Thoracic aorta (tissue), 2 donors: ENCODE measurements around the gene KRT73. TPM values are rescaled to one million over a fixed set of nuclear protein-coding genes. Genes with fewer than 3 reads are reported as not detected.
"Not testable (repeated sequence)": the region's sequence is repeated elsewhere in the genome, so short reads cannot be mapped to it uniquely, and the experiment has no call there.

Source experiments
- ATAC-seq: fragments of 150-250 bp; one replicate; pipeline ENCODE4 v1.8.0; 2017; ENCODE audit warnings: low read depth; ENCODE audit not compliant: insufficient number of reproducible peaks, low FRiP score
- DNase-seq: peaks from one replicate; pipeline ENCODE4 v3.0.0-alpha.2; 2020; ENCODE audit warnings: low spot score
- H3K27ac ChIP-seq, 2 donors: fragments of 200-600 bp; sonication (generic); 1 replicate in 1 of 2; 2 replicates in 1 of 2; pipeline ENCODE4 v1.5.1; 2016; ENCODE audit warnings: mild to moderate bottlenecking in 2 of 2, moderate library complexity in 2 of 2
- H3K27me3 ChIP-seq: fragments of 200-600 bp; sonication (generic); replicated peaks from 2 replicates; pipeline ENCODE4 v1.6.0; 2016; ENCODE audit warnings: mild to moderate bottlenecking; ENCODE audit not compliant: insufficient read depth
- H3K36me3 ChIP-seq: fragments of 200-600 bp; sonication (generic); one replicate; pipeline ENCODE4 v1.5.1; 2016
- H3K4me1 ChIP-seq, 2 donors: fragments of 200-600 bp; sonication (generic); 1 replicate in 1 of 2; 2 replicates in 1 of 2; pipeline versions ENCODE4 v1.5.1 to v1.6.0; 2016; ENCODE audit warnings: low read depth in 2 of 2, mild to moderate bottlenecking in 1 of 2; ENCODE audit not compliant: control insufficient read depth in 1 of 2
- H3K4me3 ChIP-seq: fragments of 200-600 bp; sonication (generic); 2 replicates; pipeline ENCODE4 v1.5.1; 2016; ENCODE audit warnings: mild to moderate bottlenecking
- H3K9me3 ChIP-seq: fragments of 200-600 bp; sonication (generic); 2 replicates; pipeline ENCODE4 v1.5.1; 2016
- total RNA-seq, 2 donors: library from RNA; depleted of rRNA; stranded (reverse); fragments of >200 nt; gene quantifications; one replicate each; pipeline versions ENCODE4 v1.1.0 to v1.2.3, GENCODE V29; 2016
- TF ChIP-seq, protein P1 (sequence below): fragments of 200-600 bp; sonication (generic); IDR thresholded peaks from one replicate; pipeline ENCODE4 v1.5.1; 2019; ENCODE audit warnings: antibody characterized with exemption

Gene KRT73
- total RNA-seq, 2 donors from 2014 or later, result not detected

DNA sequence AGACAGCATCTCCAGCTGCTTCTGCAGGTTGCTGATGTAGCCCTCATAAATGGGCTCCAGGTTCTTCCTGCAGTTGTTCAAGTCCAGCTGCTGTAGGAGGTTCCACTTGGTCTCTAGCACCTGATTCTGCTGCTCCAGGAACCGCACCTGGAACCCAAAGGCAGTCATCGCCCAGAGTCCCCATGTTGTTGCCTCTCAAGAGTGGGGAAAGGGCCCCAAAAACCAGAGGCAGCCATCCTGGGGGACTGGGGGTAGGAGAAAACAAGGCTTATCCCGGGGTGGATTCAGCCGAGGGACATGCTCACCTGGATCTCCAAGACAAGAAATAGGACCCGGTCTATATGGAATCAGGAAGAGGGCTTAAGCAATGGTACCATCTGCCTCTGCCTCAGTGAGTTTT, 19.4 kb downstream of the KRT73 start:
- DNase-seq (no peak), ATAC-seq (no peak)
- Histone ChIP-seq H3K27ac (no peak overlapping the region), H3K36me3 (no peaks in the 10 kb centered on the region), H3K27me3 (no peaks in the 10 kb centered on the region), H3K9me3 (no peaks in the 10 kb centered on the region), H3K4me1 (no peaks in the 10 kb centered on the region), H3K4me3 (no peak overlapping the region)
- TF ChIP-seq, protein P1, sequence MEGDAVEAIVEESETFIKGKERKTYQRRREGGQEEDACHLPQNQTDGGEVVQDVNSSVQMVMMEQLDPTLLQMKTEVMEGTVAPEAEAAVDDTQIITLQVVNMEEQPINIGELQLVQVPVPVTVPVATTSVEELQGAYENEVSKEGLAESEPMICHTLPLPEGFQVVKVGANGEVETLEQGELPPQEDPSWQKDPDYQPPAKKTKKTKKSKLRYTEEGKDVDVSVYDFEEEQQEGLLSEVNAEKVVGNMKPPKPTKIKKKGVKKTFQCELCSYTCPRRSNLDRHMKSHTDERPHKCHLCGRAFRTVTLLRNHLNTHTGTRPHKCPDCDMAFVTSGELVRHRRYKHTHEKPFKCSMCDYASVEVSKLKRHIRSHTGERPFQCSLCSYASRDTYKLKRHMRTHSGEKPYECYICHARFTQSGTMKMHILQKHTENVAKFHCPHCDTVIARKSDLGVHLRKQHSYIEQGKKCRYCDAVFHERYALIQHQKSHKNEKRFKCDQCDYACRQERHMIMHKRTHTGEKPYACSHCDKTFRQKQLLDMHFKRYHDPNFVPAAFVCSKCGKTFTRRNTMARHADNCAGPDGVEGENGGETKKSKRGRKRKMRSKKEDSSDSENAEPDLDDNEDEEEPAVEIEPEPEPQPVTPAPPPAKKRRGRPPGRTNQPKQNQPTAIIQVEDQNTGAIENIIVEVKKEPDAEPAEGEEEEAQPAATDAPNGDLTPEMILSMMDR, result no peak

DNA sequence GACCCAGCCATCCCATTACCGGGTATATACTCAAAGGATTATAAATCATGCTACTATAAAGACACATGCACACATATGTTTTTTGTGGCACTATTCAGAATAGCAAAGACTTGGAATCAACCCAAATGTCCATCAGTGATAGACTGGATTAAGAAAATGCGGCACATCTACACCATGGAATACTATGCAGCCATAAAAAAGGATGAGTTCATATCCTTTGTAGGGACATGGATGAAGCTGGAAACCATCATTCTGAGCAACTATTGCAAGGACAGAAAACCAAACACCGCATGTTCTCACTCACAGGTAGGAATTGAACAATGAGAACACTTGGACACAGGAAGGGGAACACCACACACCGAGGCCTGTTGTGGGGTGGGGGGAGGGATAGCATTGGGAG, 24.1 kb downstream of the KRT73 start:
- ATAC-seq, H3K27ac ChIP-seq, H3K36me3 ChIP-seq, H3K4me1 ChIP-seq, H3K9me3 ChIP-seq, DNase-seq, H3K4me3 ChIP-seq, H3K27me3 ChIP-seq: not testable (repeated sequence)

DNA sequence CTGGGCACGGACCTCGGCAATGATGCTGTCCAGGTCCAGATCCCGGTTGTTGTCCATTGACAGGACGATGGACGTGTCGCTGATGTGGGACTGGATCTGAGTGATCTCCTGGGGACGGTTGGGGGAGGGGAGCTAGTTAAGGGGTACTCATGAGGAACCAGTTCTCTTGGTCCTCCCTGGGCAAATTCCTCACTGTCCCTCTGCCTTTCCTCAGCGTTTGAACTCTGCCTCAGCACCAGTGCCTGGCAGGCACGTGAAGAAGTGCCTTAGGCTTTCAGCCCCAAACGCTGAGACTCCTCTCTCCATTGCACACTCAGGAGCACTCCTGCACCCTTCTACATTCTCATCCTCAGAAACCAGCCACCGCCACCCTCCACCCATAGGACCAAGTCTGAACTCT, 26.8 kb downstream of the KRT73 start:
- no peak overlapping the region for H3K4me3 ChIP-seq
- DNase-seq (no peak), ATAC-seq (no peak)
- H3K27me3 ChIP-seq, result no peaks in the 10 kb centered on the region
- no peak overlapping the region for H3K27ac ChIP-seq
- H3K9me3 ChIP-seq, result no peaks in the 10 kb centered on the region
- no peaks in the 10 kb centered on the region for H3K36me3 ChIP-seq
- no peaks in the 10 kb centered on the region for H3K4me1 ChIP-seq
- TF ChIP-seq, protein P1, result no peak

DNA sequence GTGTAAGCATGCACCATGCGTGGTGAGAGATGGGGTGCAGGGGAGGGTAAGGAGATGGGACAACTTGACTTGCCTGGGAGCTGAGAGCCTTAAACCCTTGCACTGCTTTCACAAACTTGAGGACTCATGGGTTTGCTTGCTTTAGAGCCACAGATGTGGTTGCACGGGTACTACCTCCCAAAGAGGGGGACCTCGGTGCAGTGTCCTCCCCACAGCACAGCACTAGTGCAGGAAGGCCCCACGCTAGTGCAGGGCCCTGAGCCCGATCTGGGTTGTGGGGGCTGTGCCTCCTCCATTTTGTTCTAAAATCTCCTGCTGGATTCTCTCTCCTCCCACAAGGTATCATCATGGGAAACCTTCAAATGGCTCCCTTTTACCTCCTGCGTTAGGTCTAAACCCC, 28.3 kb downstream of the KRT73 start:
- Histone ChIP-seq H3K27me3 (no peaks in the 10 kb centered on the region), H3K27ac (no peak overlapping the region), H3K36me3 (no peaks in the 10 kb centered on the region), H3K9me3 (no peaks in the 10 kb centered on the region), H3K4me1 (no peaks in the 10 kb centered on the region), H3K4me3 (no peak overlapping the region)
- ATAC-seq, result no peak
- DNase-seq, result no peak
- TF ChIP-seq, protein P1, result no peak

DNA sequence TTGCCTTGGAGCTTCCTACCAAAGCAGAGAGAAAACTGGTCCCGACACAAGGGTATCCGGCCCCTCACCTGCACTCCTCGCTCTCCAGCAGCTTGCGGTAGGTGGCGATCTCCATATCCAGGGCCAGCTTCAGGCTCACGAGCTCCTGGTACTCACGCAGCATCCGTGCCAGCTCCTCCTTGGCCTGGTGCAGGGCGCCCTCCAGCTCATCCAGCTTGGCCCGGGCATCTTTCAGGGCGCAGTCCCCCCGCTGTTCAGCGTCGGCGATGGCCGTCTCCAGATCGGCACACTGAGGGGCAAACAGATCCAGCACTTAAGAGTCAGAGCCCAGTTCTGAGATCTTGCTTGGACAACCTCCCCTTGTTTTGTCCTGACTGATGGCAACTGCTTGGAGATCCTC, 30.8 kb downstream of the KRT73 start:
- H3K4me3 ChIP-seq, result no peak overlapping the region
- TF ChIP-seq, protein P1, result no peak
- no peak for DNase-seq
- H3K4me1 ChIP-seq, result no peaks in the 10 kb centered on the region
- no peaks in the 10 kb centered on the region for H3K27me3 ChIP-seq
- no peaks in the 10 kb centered on the region for H3K36me3 ChIP-seq
- ATAC-seq, result no peak
- no peak overlapping the region for H3K27ac ChIP-seq
- no peaks in the 10 kb centered on the region for H3K9me3 ChIP-seq

DNA sequence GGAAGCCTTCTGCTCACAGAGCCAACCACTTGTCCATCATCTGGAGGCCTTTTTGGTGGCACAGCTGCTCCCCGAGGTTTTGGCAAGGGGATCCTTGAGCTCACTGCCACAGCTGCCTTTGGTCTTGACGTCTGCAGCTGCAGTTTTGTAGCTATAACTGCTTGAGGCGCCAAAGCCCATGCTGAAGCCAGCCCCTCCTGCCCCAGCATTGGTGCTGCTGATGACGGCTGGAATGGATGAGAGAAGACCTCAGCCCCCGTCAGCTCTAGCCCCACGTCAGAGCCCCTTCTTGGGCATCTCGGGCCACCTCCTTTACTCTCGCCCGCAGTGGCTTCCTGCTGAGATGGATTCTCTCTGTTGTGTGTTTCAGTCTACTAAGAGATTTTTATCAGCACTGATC, 32.4 kb downstream of the KRT73 start:
- DNase-seq (no peak), ATAC-seq (no peak)
- Histone ChIP-seq H3K4me1 (no peaks in the 10 kb centered on the region), H3K27me3 (no peaks in the 10 kb centered on the region), H3K27ac (no peak overlapping the region), H3K9me3 (no peaks in the 10 kb centered on the region), H3K4me3 (no peak overlapping the region), H3K36me3 (no peaks in the 10 kb centered on the region)
- TF ChIP-seq, protein P1, result no peak
